H1 (cell line): ENCODE results near the gene LMNA. TPM values are rescaled to one million over a fixed set of nuclear protein-coding genes. Genes with fewer than 3 reads are reported as not detected.

Experiments used
- BCL11A ChIP-seq, 2 experiments: IDR thresholded peaks; one replicate each; pipeline ENCODE4 v1.6.1; 2011; ENCODE audit warnings: low read depth in 2 of 2, low read length in 2 of 2, mild to moderate bottlenecking in 2 of 2
- BRCA1 ChIP-seq: IDR thresholded peaks from 2 replicates; pipeline ENCODE4 v1.6.1; 2012; ENCODE audit warnings: low read depth, low read length, improper control_type of control experiment
- CBX8 ChIP-seq: fragments of 300-800, 300-1000 bp; sonication (generic); IDR thresholded peaks from 2 replicates; pipeline ENCODE4 v1.7.1; 2016; ENCODE audit warnings: low read depth, low read length, borderline replicate concordance
- CEBPB ChIP-seq: IDR thresholded peaks from 2 replicates; pipeline ENCODE4 v1.6.1; 2012; ENCODE audit warnings: low read depth, low read length
- CHD1 ChIP-seq: IDR thresholded peaks from 2 replicates; pipeline ENCODE4 v1.6.1; 2012; ENCODE audit warnings: low read depth, low read length, improper control_type of control experiment
- CTBP2 ChIP-seq: IDR thresholded peaks from 2 replicates; pipeline ENCODE4 v1.7.0; 2011; ENCODE audit warnings: borderline replicate concordance, mild to moderate bottlenecking, moderate library complexity, mixed read lengths, low read length; ENCODE audit not compliant: insufficient read depth, insufficient read length
- EZH2 ChIP-seq: fragments of 200-600 bp; sonication (generic); IDR thresholded peaks from 2 replicates; pipeline ENCODE4 v1.7.1; 2012; ENCODE audit warnings: low read depth, mild to moderate bottlenecking, moderate library complexity, low read length, inconsistent platforms; ENCODE audit not compliant: severe bottlenecking
- GTF2F1 ChIP-seq: IDR thresholded peaks from 2 replicates; pipeline ENCODE4 v1.6.1; 2012; ENCODE audit warnings: low read depth, low read length, improper control_type of control experiment, borderline replicate concordance
- JUND ChIP-seq: IDR thresholded peaks from 2 replicates; pipeline ENCODE4 v1.6.1; 2011; ENCODE audit warnings: mild to moderate bottlenecking, improper control_type of control experiment, low read length
- NANOG ChIP-seq: IDR thresholded peaks from 2 replicates; pipeline ENCODE4 v1.6.1; 2011; ENCODE audit warnings: low read length, low read depth, mild to moderate bottlenecking, inconsistent platforms; ENCODE audit not compliant: insufficient read depth, poor library complexity, severe bottlenecking
- NRF1 ChIP-seq: IDR thresholded peaks from 2 replicates; pipeline ENCODE4 v1.6.1; 2011; ENCODE audit warnings: mild to moderate bottlenecking, low read depth, low read length, improper control_type of control experiment
- POU5F1 ChIP-seq: IDR thresholded peaks from 2 replicates; pipeline ENCODE4 v1.6.1; 2011; ENCODE audit warnings: low read depth, mild to moderate bottlenecking, low read length, moderate library complexity
- RFX5 ChIP-seq: IDR thresholded peaks from 2 replicates; pipeline ENCODE4 v1.6.1; 2011; ENCODE audit warnings: low read depth, low read length, improper control_type of control experiment, borderline replicate concordance
- RXRA ChIP-seq: IDR thresholded peaks from 2 replicates; pipeline ENCODE4 v1.6.1; 2011; ENCODE audit warnings: low read depth, mild to moderate bottlenecking, low read length, moderate library complexity; ENCODE audit not compliant: insufficient read depth
- SP2 ChIP-seq: IDR thresholded peaks from 2 replicates; pipeline ENCODE4 v1.6.1; 2012; ENCODE audit warnings: mild to moderate bottlenecking, low read length, inconsistent platforms
- SRF ChIP-seq: IDR thresholded peaks from 2 replicates; pipeline ENCODE4 v1.6.1; 2011; ENCODE audit warnings: mild to moderate bottlenecking, low read depth, low read length, moderate library complexity
- SUZ12 ChIP-seq: fragments of 200-600 bp; sonication (generic); IDR thresholded peaks from 2 replicates; pipeline ENCODE4 v1.6.1; 2012; ENCODE audit warnings: mild to moderate bottlenecking, inconsistent platforms, low read length, moderate library complexity, mixed read lengths
- TBP ChIP-seq: IDR thresholded peaks from 2 replicates; pipeline ENCODE4 v1.6.1; 2011; ENCODE audit warnings: low read depth, low read length, improper control_type of control experiment
- TCF12 ChIP-seq: IDR thresholded peaks from 2 replicates; pipeline ENCODE4 v1.6.1; 2011; ENCODE audit warnings: low read depth, mild to moderate bottlenecking, low read length
- polyA plus RNA-seq, 7 experiments: library from polyadenylated mRNA; depleted of rRNA in 3 of 7; stranded (reverse) in 5 of 7; unstranded in 2 of 7; fragments of >200 nt in 5 of 7; fragments of 200-250 nt in 2 of 7; gene quantifications; 1 replicate in 5 of 7; 2 replicates in 1 of 7; 4 replicates in 1 of 7; pipeline versions ENCODE4 v1.2.1 to v1.2.3, GENCODE V29; 2011 to 2013; ENCODE audit warnings: missing spikeins in 2 of 7, mixed read lengths in 2 of 7
- total RNA-seq: library from RNA; stranded (reverse); fragmentation: NEBNext Ultra II Directional; extraction: Animal tissue kit (Norgen Biotek cat#: 25700); gene quantifications from 2 replicates; pipeline ENCODE4 v1.2.1, GENCODE V29; 2021
- TF ChIP-seq, protein P1 (sequence below): IDR thresholded peaks from 2 replicates; pipeline ENCODE4 v1.6.1; 2012; ENCODE audit warnings: inconsistent platforms
- TF ChIP-seq, protein P2 (sequence below), 3 experiments: IDR thresholded peaks; 1 replicate in 2 of 3; 2 replicates in 1 of 3; pipeline versions ENCODE4 v1.5.1 to v1.6.1; 2011; ENCODE audit warnings: low read length in 3 of 3, mild to moderate bottlenecking in 3 of 3, inconsistent platforms in 2 of 3, low read depth in 1 of 3, moderate library complexity in 1 of 3; ENCODE audit not compliant: insufficient read depth in 1 of 3; ENCODE audit errors: control extremely low read depth in 1 of 3

LMNA gene
- total and polyA plus RNA-seq, 2 of the 8 experiments (the other 6 are each of a cell fraction or from before 2014, with no cell fraction given), result 25.8 to 46.8 TPM

DNA sequence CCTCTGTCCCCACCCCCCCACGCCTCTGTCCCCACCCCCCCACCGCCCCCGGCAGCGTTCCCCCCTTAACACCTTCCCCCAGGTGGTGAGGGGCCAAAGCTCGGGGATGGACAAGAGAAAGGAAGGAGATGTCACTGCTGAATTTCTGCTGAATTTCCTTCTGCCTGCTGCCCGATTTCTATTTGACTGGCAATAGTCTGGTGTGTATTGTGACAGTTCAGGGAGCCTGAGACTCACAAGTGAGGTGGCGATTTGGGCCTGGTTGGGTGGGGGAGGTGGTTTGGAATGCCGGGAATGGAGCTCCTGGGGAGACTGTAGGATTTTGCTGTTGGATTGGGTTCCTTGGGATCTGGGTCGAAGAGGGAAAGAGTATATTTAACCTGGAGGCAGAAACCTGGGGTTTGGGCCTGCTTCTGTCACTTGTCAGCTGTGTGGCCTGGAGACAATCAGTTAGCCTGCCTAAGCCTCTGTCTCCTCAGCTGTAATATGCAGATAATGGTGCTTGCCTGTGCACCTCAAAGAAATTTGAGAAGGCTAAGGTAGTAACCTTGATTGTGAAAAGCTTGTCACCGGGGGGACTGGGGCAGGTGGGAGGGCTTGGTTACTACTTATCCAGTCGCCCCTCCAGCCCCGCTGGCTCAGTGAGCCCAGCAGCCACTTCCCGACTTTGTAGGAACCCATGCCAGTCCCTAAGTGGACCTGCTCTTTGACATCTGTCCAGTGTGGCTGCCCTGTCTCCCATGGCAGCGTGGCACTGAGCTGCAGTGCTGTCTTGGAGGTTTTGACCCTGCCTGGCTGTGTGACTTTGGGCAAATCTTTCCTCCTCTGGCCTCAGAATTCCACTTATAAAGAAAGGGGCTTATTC, 7.7 kb upstream of the LMNA start (continued):
- TF ChIP-seq, protein P1, sequence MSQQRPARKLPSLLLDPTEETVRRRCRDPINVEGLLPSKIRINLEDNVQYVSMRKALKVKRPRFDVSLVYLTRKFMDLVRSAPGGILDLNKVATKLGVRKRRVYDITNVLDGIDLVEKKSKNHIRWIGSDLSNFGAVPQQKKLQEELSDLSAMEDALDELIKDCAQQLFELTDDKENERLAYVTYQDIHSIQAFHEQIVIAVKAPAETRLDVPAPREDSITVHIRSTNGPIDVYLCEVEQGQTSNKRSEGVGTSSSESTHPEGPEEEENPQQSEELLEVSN, result no peak
- no peak for TF ChIP-seq POU5F1
- no peak for TF ChIP-seq TBP
- TF ChIP-seq RXRA, result no peak
- no peak for TF ChIP-seq SRF
- TF ChIP-seq NANOG, result peak; percentile 49
- TF ChIP-seq EZH2, result no peak
- no peak for TF ChIP-seq CHD1
- TF ChIP-seq SUZ12, result no peak
- no peak for TF ChIP-seq CBX8
- no peak for TF ChIP-seq GTF2F1
- no peak for TF ChIP-seq SP2
- no peak for TF ChIP-seq RFX5
- TF ChIP-seq, protein P2, sequence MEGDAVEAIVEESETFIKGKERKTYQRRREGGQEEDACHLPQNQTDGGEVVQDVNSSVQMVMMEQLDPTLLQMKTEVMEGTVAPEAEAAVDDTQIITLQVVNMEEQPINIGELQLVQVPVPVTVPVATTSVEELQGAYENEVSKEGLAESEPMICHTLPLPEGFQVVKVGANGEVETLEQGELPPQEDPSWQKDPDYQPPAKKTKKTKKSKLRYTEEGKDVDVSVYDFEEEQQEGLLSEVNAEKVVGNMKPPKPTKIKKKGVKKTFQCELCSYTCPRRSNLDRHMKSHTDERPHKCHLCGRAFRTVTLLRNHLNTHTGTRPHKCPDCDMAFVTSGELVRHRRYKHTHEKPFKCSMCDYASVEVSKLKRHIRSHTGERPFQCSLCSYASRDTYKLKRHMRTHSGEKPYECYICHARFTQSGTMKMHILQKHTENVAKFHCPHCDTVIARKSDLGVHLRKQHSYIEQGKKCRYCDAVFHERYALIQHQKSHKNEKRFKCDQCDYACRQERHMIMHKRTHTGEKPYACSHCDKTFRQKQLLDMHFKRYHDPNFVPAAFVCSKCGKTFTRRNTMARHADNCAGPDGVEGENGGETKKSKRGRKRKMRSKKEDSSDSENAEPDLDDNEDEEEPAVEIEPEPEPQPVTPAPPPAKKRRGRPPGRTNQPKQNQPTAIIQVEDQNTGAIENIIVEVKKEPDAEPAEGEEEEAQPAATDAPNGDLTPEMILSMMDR (IDR thresholded peaks at IDR 0.05; ENCODE audit: control extremely low read depth in 1 of 3, insufficient read depth in 1 of 3, low read depth in 1 of 3, low read length in 3 of 3), result no peak
- TF ChIP-seq CTBP2, result no peak
- no peak for TF ChIP-seq NRF1
- TF ChIP-seq BRCA1, result no peak
- TF ChIP-seq JUND, result no peak
- TF ChIP-seq BCL11A (IDR thresholded peaks at IDR 0.05; ENCODE audit: low read depth in 2 of 2, low read length in 2 of 2), result no peak
- 0 out of 2 replicates have a peak, but pooled peaks have one; percentile 65 for TF ChIP-seq TCF12
- TF ChIP-seq CEBPB, result no peak
